Stimulated activated CD8-positive, alpha-beta memory T cell treated with anti-CD3 and anti-CD28 coated beads, Interleukin-15, amount 100 ng/mL, for 4 hours (primary cell): ENCODE measurements around the gene OCLN.
"Not testable (repeated sequence)": the region's sequence is repeated elsewhere in the genome, so short reads cannot be mapped to it uniquely, and the experiment has no call there.

Experiments used
- DNase-seq, 2 donors: peaks; one replicate each; pipeline ENCODE4 v3.0.0-alpha.2; 2020; ENCODE audit warnings: low read depth in 2 of 2

OCLN gene

GRCh38 chr5:69492391-69492922 lies at the start of gene OCLN:
TSS of gene OCLN (plus strand) at chr5:69492790. CDS start at chr5:69504245, 11,455 bp downstream.
- DNase-seq, result no peak

- DNase-seq, result no peak
Observed at GRCh38 chr5:69444127-69444754, 48.3 kb upstream of the OCLN start.

- no peak for DNase-seq
Observed at GRCh38 chr5:69449511-69449910, 43.1 kb upstream of the OCLN start.

GRCh38 chr5:69450116-69450515 lies 42.5 kb upstream of the OCLN start:
- no peak for DNase-seq

GRCh38 chr5:69450527-69450926 lies 42.1 kb upstream of the OCLN start:
- not testable (repeated sequence) for DNase-seq

GRCh38 chr5:69451941-69452647 lies 40.5 kb upstream of the OCLN start:
- DNase-seq, result no peak

GRCh38 chr5:69453487-69453886 lies 39.1 kb upstream of the OCLN start:
- not testable (repeated sequence) for DNase-seq

GRCh38 chr5:69454460-69455249 lies 37.9 kb upstream of the OCLN start:
- no peak for DNase-seq

- not testable (repeated sequence) for DNase-seq
Observed at GRCh38 chr5:69455428-69455988, 37.1 kb upstream of the OCLN start.

- DNase-seq, result no peak
Observed at GRCh38 chr5:69462170-69462569, 30.4 kb upstream of the OCLN start.

GRCh38 chr5:69466375-69466774 lies 26.2 kb upstream of the OCLN start:
- not testable (repeated sequence) for DNase-seq

GRCh38 chr5:69467442-69468225 lies 25.0 kb upstream of the OCLN start:
- no peak for DNase-seq

- no peak for DNase-seq
Observed at GRCh38 chr5:69468631-69469030, 24.0 kb upstream of the OCLN start.

GRCh38 chr5:69471516-69471915 lies 21.1 kb upstream of the OCLN start:
- DNase-seq, result not testable (repeated sequence)

- not testable (repeated sequence) for DNase-seq
Observed at GRCh38 chr5:69472535-69473143, 20.0 kb upstream of the OCLN start.

- no peak for DNase-seq
Observed at GRCh38 chr5:69477170-69477569, 15.4 kb upstream of the OCLN start.

GRCh38 chr5:69478296-69478695 lies 14.3 kb upstream of the OCLN start:
- DNase-seq, result not testable (repeated sequence)

- DNase-seq, result no peak
Observed at GRCh38 chr5:69484891-69485290, 7.7 kb upstream of the OCLN start.

- DNase-seq, result no peak
Observed at GRCh38 chr5:69485471-69485870, 7.1 kb upstream of the OCLN start.

- no peak for DNase-seq
Observed at GRCh38 chr5:69489246-69489645, 3.3 kb upstream of the OCLN start.

- no peak for DNase-seq
Observed at GRCh38 chr5:69491027-69491426, 1.6 kb upstream of the OCLN start.
